ENCODE measurements around the gene MAPK7.
"Not testable (repeated sequence)": the region's sequence is repeated elsewhere in the genome, so short reads cannot be mapped to it uniquely, and the experiment has no call there.

The MAPK7 gene

DNA sequence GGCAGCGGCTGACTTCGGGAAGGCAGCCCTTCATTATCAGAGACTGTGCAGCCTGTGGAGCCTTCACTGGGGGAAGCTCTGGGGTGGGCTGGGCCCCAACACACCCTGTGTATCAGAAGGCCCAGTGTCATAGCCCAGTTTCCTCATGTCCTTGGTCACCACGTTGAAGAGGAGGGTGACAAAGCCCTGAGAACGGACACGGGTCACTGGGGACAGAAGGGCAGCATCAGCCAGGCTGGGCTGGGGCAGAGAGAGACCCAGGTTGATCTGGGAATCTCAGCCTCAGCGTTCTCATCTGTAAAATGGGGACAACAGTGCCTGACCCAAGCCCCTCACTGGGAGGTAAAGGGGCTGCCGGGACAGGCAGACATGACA is 35.1 kb upstream of the MAPK7 start:
- no peak for DNase-seq (ENCODE audit: low read depth, low spot score)

DNA sequence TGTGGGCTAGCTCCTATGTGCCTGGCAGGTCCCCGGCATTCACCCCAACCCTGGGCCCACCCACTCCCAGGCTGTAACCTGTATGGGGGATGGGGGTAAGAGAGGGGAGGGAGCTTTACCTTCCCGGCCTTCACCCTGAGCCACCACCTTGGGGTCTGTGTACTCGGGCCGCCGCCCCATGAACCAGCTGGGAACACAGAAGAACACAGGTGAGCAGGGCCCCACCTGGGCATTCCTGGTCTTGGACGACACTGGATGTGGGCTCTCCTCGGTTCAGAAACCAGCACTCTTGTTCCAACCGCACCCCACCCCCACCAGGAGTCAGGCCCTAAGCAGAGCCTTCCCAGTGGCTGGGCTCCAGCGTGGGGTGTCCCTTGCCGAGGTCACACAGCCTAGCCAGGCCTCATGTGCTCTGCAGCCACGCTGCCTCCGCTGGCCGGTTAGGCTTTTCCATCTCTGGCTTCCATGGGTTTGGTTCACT is 34.6 kb upstream of the MAPK7 start:
- no peak for DNase-seq (ENCODE audit: low read depth, low spot score)

DNA sequence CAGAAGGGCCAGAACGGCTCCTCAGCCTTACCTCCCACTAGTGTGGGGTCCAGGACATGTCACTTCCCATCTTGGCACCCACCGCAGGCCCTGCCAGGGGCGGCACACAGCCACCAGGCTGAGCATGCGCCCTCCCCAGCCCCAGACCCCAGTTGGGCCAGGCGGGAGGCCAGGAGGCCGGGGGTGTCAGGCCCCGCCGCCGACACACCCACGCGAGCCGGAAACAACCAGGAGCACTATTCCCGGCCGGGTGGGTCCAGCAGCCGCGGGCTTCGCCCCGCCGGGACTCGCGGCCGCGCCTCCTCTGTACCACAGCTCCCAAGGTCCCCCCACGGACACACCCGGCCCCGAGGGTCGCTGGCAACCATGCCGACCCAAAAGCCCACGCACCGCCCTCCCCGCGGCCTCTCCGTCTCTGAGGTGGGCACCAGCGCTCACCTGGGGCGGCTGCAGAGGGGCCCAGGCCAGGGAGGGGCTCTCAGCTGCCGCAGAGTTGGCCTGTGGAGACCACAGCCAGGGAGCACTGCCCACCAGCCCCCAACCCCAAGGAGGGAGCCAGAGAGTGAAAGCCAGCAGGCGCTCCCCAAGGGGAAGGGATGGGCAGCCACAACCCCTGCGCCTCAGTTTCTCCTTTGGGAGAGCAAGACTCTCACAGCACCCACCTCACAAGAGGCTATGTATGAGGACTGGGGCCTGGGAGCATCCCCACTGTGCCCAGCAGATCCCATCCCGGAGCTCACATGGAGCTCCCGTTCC is 33.8 kb upstream of the MAPK7 start:
- no peak for DNase-seq (ENCODE audit: low read depth, low spot score)

DNA sequence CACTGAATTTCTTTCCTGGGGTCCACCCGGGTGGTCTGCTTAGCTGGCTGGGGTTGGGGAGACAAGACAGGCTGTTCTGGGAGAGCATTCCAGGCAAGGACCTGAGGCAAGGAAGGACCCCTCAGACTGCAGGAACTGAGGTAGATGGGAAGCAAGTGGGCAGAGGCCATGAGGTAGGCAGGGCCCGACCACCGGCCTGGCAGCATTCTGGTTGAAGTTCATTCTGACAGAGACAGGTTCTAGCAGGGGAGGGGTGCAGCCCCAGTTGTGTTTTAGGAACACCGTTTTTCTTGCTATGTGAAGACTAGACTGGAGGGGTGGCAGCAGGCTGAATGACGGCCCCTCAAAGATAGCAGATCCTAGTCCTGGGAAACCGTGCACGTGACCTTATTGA is 33.2 kb upstream of the MAPK7 start:
- DNase-seq (ENCODE audit: low read depth, low spot score): no peak

DNA sequence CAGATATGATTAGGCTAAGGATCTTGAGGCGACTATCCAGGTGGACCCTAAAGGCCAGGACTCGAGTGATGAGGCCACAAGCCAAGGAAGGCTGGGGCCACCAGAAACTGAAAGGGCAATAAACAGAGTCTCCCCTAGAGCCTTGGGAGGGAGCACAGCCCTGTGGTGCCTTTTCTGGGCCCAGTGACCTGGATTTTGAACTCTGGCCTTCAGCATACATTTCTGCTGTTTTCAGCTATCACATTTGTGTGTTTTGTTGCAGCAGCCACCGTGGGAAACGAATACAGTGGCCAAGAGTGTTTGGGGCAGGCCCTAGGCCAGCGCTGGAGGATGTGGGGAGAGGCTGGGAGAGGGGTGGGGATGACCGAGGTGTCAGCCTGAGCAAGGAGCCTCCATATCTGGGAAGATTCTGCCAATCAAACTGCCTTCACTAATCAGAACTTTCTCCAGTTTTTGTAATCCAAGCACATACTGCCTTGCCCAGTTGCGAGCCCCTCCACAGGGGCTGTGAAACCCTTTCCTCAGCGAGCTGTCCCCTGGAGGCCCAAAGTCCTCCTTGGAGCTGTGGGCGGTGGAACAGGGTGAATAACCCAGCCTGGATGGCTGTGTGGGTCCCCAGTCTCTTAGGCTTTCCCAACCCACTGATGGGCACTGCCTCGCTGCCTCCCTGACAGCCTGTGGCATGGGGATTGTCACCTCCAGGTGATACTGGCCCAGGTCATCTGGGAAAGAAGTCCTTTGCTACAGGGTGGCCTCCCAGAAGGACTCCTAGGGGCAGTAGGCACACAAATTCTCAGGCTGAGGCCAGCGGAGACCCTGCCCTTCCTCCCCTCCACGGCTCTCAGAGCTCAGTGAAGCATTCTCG is 32.6 kb upstream of the MAPK7 start:
- DNase-seq (ENCODE audit: low read depth, low spot score): no peak

DNA sequence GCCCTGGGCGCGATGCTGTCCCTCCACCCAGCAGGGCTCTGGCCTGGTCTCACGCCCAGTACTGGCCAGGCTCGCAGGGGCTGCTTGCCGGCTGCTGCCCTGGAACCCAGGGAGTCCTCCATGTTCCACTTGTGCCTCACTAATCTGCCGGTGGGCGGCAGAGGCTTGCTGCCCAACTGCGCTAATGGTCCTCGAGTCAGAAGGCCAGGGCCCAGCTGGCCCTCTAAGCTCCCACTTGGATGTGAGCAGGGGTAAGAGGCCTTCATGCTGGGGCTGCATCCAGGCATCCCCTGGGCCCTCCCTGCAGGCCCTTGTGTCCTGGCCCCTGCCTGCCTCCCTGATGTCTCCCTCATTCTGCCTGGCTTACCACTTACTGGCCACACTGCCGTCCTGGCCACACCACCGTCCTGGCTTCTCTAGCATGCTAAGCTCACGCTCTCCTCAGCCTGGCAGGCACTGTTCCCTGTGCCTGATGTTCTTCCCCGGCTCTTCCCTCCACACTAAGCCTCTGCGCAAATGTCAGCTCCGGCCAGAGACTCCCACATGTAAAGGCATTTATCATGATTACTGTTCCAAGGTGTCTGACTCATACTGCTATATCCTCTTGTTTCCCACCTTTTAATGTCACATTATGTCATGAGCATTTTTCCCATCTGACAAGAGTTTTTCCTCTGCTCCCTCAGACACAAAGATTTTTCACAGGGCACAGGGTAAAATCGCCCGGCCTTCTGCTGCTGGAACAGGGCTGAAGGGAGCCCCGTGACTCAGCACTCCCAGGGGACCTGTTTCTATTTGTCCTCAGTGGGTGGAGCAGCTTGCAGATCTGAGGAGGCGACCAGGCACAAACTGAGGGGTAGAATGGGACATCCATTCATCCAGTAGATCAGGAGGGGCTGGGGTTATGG is 31.7 kb upstream of the MAPK7 start:
- no peak for DNase-seq (ENCODE audit: low read depth, low spot score)

DNA sequence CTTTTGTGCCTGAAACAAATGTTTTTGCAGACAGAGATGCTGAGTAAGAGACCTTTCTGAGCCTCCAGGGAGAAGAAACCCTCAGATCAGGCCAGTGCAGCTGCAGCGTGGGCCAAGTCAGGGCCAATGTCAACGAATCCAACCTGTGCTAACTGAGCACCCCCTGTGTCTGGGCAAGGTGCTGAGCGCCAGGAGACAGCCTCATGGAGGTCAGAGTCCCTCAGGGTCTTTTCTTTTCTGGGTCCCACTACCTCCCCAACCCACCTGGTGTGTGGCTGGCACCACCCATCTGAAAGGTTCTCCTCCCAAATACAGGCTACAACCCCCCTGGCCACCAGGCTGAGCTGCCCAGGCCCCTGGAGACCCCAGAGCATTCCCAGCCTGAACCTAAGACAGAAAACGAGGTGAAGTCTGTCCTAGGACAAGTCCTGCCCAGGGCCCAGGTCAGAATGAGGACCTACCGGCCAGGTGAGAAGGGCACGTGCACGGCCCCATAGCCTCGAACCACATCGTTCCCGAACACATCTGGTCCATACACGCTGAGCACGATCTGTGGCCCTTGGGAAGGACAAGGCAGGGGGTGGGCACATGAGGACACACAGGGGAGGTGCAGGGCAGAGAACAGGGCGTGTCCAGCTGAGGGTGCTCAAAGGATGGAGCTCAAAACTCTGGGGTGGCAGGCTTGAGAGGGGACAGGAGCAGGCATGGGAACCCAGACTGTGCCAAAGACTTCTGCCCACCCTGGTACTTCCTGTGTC is 30.8 kb upstream of the MAPK7 start:
- DNase-seq (ENCODE audit: low read depth, low spot score): no peak

DNA sequence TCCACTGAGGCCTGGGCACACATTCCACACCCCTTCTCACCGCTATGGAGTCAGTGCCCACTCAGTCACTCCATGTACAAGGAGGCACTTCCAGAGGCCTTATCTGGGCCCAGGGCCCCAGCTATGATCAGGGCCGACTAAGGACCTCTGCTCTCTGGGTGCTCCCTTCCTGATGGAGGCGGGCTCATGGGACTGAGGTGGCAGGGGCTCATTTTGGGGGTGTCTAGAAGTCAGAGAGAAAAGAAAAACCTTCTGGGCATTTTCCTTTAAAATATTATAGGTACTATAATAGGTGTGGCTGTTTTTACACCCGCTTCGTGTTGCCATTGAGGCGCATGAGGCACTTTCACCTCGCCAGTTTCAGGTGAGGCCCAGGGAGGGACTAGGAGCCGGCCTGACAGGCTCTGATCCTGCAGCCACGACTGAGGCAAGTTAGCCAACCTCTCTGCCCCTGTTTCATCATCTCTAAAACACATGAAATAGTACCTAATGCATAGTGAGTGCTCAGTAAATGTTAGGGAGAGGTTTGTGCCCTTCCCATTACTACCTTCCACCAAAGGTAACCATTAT is 30.1 kb upstream of the MAPK7 start:
- DNase-seq (ENCODE audit: low read depth, low spot score): no peak

DNA sequence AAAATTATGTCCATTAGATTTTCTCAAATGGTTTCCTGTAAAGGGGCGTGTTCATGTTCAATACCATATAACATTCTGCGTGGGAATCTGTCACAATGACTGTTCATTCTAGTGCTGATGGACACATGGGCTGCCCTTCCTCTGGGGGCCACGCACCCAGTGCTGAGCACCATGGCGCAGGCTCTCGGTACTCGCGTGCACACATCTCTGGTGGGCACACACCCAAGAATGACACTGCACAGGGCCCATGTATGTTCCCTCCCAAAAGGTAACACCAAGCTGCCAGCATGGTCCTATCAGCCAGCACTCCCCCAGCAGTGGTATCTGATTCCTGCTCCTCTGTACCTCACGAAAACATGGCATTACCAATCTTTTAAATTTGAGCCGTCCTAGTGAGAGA is 29.5 kb upstream of the MAPK7 start:
- no peak for DNase-seq (ENCODE audit: low read depth, low spot score)

DNA sequence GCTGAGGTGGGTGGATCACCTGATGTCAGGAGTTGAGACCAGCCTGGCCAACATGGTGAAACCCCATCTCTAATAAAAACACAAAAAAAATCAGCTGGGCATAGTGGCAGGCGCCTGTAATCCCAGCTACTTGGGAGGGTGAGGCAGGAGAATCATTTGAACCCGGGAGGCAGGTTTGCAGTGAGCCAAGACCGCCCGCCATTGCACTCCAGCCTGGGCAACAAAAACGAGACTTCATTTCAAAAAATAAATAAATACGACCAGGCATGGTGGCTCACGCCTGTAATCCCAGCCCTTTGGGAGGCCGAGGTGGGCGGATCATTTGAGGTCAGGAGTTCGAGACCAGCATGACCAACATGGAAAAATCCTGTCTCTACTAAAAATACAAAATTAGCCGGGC is 24.9 kb upstream of the MAPK7 start:
- DNase-seq (ENCODE audit: low read depth, low spot score): not testable (repeated sequence)

DNA sequence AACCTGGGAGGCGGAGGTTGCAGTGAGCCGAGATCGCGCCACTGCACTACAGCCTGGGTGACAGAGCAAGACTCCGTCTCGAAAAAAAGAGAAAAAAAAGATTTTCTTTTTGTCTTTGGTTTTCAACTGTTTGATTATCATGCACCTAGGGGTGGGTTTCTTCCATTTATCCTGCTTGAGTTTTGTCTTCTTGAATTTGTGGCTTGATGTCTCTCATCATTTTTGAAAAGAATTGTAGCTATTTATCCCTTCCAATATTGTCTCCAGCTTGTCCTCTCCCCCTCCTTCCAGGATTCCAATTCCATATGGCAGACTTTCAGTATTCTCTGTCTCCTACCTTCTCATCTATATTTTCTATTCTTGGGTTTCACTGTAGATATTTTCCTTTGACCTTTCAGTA is 23.6 kb upstream of the MAPK7 start:
- no peak for DNase-seq (ENCODE audit: low read depth, low spot score)

DNA sequence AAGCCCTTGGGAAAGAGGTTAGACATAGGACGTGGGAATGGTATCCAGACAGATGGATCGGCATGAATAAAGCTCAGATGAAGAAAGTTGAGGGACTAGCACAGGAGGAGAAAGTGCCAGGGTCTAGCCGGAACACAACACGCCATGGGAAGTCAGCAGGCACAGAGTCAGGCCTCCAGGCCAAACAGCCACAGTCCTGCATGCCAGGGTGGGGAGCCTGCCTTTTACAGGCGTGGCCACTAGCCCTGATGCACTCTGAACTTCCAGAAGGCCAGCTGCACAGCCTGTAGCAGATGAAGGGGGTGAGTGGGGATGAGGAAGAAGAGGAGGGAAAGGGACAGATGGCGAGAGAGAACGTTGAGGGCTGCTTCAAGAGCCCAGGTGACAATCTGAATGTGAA is 20.9 kb upstream of the MAPK7 start:
- no peak for DNase-seq (ENCODE audit: low read depth, low spot score)

DNA sequence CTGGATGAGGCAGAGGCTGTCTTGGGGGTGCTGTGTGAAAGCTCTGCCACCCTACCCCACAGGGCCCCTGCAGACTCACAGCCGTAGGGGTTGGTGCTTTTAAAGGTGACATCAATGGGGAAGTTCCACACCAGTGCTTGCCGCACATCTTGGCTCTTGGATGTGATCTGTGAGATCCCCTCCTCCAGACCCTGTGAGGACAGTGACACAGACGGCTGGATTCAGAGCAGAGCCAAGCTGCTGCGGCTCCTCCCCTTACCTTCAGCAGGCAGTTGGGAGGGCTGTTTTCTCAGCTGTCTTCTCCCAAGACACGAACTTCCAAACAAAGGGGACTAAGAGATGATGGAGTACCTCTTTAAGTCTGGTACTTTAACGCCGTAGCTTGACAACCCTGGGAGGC is 20.5 kb upstream of the MAPK7 start:
- no peak for DNase-seq (ENCODE audit: low read depth, low spot score)

DNA sequence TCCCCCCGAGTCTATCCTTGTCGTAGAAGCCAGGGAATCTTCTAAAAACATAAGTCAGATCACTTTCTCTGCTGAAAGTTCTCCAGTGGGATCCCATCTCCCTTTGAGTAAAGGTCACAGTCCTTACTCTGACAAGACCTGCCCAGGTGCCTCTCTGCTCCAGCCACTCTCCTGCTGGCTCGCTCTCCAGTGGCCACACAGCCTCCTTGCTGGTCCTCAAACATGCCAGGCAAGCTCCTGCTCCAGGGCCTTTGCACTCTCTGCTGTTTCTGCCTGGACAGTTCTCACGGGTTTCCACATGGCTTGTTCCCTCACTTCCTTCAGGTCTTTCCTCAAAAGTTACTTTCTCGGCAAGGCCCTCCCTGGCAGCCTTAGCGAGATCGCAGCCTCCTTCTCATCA is 19.1 kb upstream of the MAPK7 start:
- no peak for DNase-seq (ENCODE audit: low read depth, low spot score)

DNA sequence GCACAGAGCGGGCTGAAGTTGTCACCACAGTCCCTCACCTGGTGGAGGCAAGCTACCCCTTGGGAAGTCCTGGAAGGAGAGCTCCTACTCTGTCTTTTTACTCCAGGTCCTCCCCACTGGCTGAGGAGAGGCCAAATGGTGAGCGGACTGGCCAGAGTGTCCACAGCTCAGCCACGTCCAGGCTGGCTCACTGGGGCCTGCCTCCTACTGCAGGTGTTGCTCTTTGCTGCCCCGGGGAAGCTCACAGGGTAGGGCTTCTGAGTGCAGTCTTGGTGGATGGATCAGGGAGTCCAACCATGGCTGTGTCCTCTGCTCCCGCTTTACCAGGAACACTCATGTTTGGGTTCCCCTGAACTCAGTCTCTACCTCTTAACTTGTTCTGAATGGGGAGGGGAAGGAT is 18.4 kb upstream of the MAPK7 start:
- no peak for DNase-seq (ENCODE audit: low read depth, low spot score)

DNA sequence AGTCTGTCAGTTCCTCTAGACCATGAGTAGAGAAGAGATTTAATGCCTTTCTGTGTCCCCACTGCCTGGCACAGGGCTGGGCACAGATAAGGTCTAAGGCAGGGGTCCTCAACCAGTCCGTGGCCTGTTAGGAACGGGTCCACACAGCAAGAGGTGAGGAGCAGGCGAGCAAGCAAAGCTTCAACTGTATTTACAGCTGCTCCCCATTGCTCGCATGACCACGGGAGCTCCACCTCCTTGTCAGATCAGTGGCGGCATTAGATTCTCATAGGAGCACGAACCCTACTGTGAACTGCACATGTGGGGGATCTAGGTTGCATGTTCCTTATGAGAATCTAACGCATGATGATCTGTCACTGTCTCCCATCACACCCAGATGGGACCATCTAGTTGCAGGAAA is 17.5 kb upstream of the MAPK7 start:
- DNase-seq (ENCODE audit: low read depth, low spot score): no peak

DNA sequence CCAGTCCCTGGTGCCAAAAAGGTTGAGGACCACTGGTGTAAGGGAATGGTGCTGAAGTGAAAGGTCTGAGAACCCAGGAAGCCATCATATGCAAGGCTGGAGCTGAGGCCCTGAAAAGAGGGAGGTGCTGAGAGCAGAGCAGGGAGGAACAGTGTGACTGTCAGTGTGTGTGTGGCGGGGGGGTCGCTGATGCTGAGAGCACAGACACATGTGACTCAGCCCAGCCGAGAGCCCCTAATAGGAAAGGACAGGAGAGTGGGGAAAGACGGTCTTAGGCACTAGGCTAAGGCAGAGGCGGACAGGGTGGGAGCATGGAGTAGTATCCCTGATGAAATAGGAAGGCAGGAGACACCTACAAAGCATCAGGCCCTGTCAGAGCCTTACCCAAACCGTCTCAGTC is 17.0 kb upstream of the MAPK7 start:
- no peak for DNase-seq (ENCODE audit: low read depth, low spot score)

DNA sequence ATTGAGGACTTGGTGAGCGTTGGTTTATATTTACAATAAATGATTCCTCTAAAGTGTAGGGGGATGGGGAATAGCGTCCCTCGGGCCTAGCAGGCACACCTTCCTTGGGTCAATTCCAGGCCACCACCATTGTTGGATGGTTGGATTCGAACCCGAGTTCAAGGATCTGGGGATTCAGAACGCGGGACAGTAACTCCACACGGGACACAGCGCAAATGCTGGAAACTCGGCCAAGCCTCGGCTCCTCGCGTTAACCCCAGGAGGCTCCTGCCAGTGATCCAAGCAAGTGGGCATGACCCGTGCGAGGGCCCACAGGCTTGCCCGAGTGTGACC is 16.4 kb upstream of the MAPK7 start:
- DNase-seq (ENCODE audit: low read depth, low spot score): no peak

DNA sequence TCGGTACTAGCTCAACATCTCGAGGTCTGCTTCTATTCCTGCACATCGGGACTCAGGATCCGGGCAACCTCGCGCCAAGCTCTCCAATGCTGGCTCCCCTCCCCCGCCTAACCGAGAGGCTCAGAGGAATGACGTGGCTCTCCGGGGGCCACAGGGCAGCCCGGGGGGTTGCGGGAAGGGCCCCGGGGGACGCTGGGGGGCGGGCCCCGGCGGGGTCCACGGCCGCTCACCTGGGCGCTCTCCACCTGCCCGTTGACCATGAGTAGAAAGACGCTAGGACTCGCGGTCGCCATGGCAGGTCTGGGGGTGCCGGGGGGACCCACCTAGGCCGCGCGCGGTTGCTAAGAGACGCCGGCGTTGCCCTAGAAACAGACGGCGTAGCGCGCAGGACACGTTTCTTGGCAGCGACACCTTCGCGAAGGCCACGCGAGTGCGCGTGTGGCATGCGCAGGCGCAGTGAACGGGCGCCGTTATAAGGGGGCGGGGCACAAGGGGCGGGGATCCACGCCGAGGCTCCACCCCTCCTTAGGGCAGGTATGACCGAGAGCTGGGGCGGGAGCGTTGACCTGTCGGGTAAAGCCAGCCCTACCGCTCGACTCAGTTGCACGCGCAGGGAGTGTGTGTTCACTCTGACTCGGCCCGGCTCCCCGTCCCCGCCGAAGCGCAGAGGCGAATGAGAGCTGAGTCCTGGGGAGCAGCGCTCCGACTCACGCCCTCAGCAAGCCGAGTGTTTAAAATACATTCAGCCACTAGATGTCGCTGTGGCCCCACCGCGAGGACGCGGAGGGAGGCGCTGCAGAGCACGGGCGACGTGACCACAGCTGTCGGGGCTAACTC is 15.8 kb upstream of the MAPK7 start, which contains the start of gene B9D1:
Gene B9D1, minus strand, starts transcription at position 447 of the 837 bp plus-strand sequence. Its CDS starts 154 bp downstream, at position 293.
- DNase-seq (ENCODE audit: low read depth, low spot score): peak; percentile 79

DNA sequence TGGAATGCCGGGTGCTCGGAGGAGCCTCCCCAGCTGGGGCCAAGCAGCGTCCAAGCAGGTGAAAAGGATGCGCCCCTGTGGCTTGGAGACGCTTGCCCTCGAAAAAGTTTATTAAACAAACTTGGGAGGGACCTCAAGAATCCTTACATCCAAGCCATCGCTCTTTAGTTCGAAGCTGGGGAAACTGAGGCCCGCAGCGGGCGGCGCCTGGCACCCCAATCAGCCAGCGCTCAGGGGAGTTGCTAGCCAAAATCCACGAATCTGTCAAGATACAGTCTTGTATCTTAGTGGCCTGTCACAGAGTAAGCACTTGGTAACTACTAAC is 15.2 kb upstream of the MAPK7 start:
- no peak for DNase-seq (ENCODE audit: low read depth, low spot score)
